Activated CD4-positive, alpha-beta T cell treated with anti-CD3 and anti-CD28 coated beads for 36 hours (primary cell): ENCODE results near the gene FGF11. TPM values are rescaled to one million over a fixed set of nuclear protein-coding genes. Genes with fewer than 3 reads are reported as not detected.

ENCODE experiments used
- ATAC-seq: fragments of 200-7000 bp; cut with Tn5 transposase; one replicate; pipeline ENCODE4 v1.10.0; 2021; ENCODE audit warnings: mild to moderate bottlenecking, moderate library complexity
- CTCF ChIA-PET: fragments of 350-600 bp; sonication (Branson Sonifier 250); formaldehyde crosslinking; loops from one replicate; lab custom pipeline; 2021; ENCODE audit warnings: antibody characterized with exemption; lab: Charles Lee
- POLR2A ChIA-PET: fragments of 350-600 bp; sonication (Branson Sonifier 250); formaldehyde crosslinking; loops from one replicate; lab custom pipeline; 2021; ENCODE audit warnings: antibody characterized with exemption, inconsistent platforms; lab: Charles Lee
- DNase-seq: peaks from one replicate; pipeline ENCODE4 v3.0.0-alpha.2; 2020
- H3K27ac Mint-ChIP-seq: one replicate; pipeline ENCODE4 v1.8.0; 2021; ENCODE audit warnings: mixed read lengths
- H3K27me3 Mint-ChIP-seq: one replicate; pipeline ENCODE4 v1.8.0; 2021; ENCODE audit warnings: mixed read lengths
- H3K36me3 Mint-ChIP-seq: one replicate; pipeline ENCODE4 v1.8.0; 2021; ENCODE audit warnings: low read depth, mixed read lengths
- H3K4me1 Mint-ChIP-seq: one replicate; pipeline ENCODE4 v1.8.0; 2021; ENCODE audit warnings: mixed read lengths
- H3K4me3 Mint-ChIP-seq: one replicate; pipeline ENCODE4 v1.8.0; 2021; ENCODE audit warnings: mild to moderate bottlenecking, moderate library complexity, mixed read lengths
- H3K9me3 Mint-ChIP-seq: one replicate; pipeline ENCODE4 v1.8.0; 2021; ENCODE audit warnings: low read depth, mixed read lengths
- intact Hi-C, 2 experiments: fragments of 100-400 bp; cut with DNase I in 1 of 2; cut with micrococcal nuclease in 1 of 2; formaldehyde crosslinking; loops; one replicate each; pipeline versions ENCODE4 v1.14.2 to v1.15.1; 2022 to 2024; cut with DNase I, micrococcal nuclease
- total RNA-seq, 2 experiments: library from RNA; stranded (reverse); gene quantifications; one replicate each; pipeline ENCODE4 v1.2.3, GENCODE V29; 2021

FGF11 gene
- total RNA-seq, 2 experiments from 2014 or later, result 6.9 to 10.6 TPM

DNA sequence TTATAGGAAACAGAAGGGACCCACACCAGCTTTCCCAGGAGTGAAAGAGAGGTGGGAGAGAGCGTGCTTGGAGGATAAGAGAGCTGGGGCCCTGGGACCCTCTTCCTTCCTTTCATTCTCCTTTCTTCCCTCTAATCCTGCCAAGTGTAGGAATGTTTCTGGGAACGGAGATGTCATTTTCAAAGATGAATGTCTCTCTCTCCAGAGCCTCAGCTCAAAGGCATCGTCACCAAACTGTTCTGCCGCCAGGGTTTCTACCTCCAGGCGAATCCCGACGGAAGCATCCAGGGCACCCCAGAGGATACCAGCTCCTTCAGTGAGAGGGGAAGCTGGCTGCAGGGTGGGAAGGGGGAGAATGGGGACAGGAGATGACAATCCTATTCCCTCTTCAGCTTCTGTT, 2.0 kb downstream of the FGF11 start:
- CTCF ChIA-PET, result interaction anchor here (0.6 to 2.8 kb wide), 8 partner anchors 12 to 120 kb away, joined by 3 to 10 read pairs (median 4); partner anchors contain the start of genes NEURL4, SENP3 and SLC35G6
- intact Hi-C loops, result loop anchor here in 1 of 2 experiments (2.0 kb wide), 1 partner anchor 36 kb away; no protein-coding TSS in a partner anchor
- DNase-seq, result no peak
- H3K4me3 Mint-ChIP-seq, result no peak overlapping the region
- H3K36me3 Mint-ChIP-seq, result peaks cover 13% of the 10 kb centered on the region
- H3K4me1 Mint-ChIP-seq, result peaks cover 44% of the 10 kb centered on the region
- POLR2A ChIA-PET, result interaction anchor here (0.7 to 1.0 kb wide), 4 partner anchors 37 to 401 kb away, joined by 3 read pairs; partner anchors contain the start of gene POLR2A
- H3K27ac Mint-ChIP-seq, result no peak overlapping the region
- H3K9me3 Mint-ChIP-seq, result no peaks in the 10 kb centered on the region
- no peak for ATAC-seq
- peaks cover 44% of the 10 kb centered on the region for H3K27me3 Mint-ChIP-seq

DNA sequence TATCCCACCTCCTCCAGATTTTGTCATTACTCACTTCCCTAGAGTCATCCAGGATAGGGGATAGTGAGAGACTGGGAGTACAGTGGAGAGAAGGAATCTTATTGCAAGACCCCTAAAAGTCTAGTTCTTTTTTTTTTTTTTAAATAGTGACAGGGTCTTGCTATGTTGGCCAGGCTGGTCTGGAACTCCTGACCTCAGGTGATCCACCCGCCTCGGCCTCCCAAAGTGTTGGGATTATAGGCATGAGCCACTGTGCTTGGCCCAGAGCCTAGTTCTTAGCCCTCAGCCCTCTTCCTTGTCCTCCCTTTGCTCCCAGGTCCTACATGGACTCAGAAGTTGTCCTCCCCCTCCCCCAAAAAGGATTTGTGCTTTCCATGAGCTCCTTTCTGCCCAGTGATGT, 2.8 kb downstream of the FGF11 start:
- Mint-ChIP-seq H3K36me3 (peaks cover 12% of the 10 kb centered on the region), H3K4me1 (peaks cover 41% of the 10 kb centered on the region), H3K4me3 (no peak overlapping the region), H3K27me3 (peaks cover 49% of the 10 kb centered on the region), H3K27ac (no peak overlapping the region), H3K9me3 (no peaks in the 10 kb centered on the region)
- ChIA-PET POLR2A (interaction anchor here (0.6 to 0.7 kb wide), 3 partner anchors 42 to 70 kb away, joined by 3 to 7 read pairs (median 6); partner anchors contain the start of gene POLR2A), CTCF (interaction anchor here (1.3 to 2.8 kb wide), 3 partner anchors 87 to 119 kb away, joined by 3 to 10 read pairs (median 4); partner anchors contain the start of genes NEURL4 and SENP3)
- ATAC-seq (no peak), DNase-seq (no peak)
- intact Hi-C loops, result no loop called here

DNA sequence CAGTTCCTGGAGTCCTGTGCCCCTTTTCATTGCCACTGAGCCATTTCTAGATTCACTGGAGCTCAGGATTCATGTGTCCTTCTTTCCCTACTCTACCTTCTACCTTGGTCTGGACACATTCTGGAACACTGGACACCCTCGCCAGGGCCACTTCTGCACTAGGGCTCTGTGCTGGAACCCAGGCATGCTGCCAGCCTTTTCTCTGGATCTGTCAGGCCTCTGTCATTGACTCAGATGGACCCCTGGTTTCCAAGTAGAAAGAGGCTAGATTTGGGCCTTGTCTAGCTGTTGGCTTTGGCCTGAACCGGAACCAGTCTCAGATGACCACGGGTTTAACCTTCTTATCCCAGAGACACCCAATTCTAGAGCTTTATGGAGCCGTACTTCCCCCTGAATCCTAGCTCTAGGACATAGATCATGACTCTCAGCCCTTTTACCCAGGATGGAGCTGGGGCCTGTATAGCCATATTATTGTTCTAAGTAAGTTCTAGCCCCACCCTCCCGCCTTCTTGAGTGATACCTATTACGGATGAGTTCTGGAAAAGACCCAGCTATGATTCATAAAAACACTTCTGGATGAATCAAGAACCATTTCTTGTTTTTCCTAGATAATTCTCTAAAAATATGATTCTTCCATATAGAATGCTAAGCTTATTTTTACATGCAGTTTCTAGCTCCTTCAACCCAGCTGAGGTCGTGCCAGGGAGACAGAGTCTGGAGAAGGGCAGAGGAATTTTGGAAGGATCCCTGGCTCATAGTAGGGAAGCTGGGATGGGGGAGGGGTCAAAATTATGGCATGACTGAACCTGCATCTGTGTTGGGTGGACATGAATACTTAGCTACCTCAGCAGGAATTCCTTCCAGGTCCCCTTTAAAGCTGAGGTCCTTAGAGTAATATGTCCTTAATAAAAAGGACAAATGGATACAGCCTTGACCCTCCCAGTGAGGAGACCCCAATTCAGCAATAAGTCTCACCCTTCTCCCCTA, 4.5 kb downstream of the FGF11 start:
- DNase-seq (no peak), ATAC-seq (no peak)
- POLR2A ChIA-PET, result interaction anchor here (0.7 to 1.1 kb wide), 2 partner anchors 49 to 131 kb away, joined by 3 read pairs; partner anchors contain the start of gene PLSCR3
- intact Hi-C loops, result no loop called here
- Mint-ChIP-seq H3K27me3 (peaks cover 48% of the 10 kb centered on the region), H3K9me3 (no peaks in the 10 kb centered on the region), H3K27ac (no peak overlapping the region), H3K36me3 (peaks cover 6% of the 10 kb centered on the region), H3K4me3 (no peak overlapping the region), H3K4me1 (peaks cover 32% of the 10 kb centered on the region)
- CTCF ChIA-PET, result interaction anchor here (0.7 to 1.7 kb wide), 16 partner anchors 10 to 398 kb away, joined by 3 to 16 read pairs (median 4); partner anchors contain the start of genes PLSCR3, SOX15, TMEM256 and TNFSF13

DNA sequence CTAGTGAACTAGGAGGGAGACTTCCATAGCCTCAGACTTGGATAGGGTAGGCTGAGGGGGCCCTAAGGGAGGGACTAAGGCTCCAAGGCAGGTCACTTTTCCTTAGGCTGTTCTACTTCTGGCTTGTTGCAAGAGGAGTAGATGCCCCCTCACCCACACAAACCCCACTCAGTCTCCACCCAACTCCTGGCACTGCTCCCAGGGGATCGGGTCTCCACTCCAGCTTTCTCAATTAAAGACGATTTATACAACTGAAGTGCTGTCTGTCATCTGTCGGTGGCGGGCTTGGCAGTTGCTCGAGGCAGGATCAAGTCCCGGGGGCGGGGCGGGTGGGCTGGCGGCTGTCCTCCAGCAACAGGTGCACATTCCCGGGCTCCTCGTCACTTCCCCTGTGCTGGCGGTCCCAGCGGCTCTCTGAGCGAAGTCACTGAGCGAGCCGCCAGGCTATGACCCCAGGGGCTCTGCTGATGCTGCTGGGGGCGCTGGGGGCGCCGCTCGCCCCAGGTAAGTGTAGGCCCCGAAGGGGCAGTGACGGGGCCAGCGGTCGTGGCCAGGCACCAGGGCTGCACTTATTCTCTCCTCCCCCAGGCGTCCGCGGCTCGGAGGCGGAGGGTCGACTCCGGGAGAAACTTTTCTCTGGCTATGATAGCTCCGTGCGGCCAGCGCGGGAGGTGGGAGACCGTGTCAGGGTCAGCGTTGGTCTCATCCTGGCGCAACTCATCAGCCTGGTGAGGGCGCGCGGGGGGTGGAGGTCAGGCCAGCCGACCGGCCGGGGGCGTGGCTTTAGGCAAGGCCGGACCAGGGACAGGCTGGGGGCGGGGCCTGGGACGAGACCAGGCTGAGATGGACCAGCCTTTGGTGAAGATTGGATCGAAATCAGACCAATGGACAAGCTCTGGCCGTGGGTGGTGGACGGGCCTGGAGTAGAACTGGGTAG, 5.6 kb downstream of the FGF11 start, which contains the start of gene CHRNB1:
CHRNB1 (plus strand) TSS at position 380 of the 937 bp plus-strand sequence; CDS start at position 447, 67 bp downstream.
- intact Hi-C loops, result no loop called here
- peaks cover 26% of the 10 kb centered on the region for H3K4me1 Mint-ChIP-seq
- peaks cover 43% of the 10 kb centered on the region for H3K27me3 Mint-ChIP-seq

DNA sequence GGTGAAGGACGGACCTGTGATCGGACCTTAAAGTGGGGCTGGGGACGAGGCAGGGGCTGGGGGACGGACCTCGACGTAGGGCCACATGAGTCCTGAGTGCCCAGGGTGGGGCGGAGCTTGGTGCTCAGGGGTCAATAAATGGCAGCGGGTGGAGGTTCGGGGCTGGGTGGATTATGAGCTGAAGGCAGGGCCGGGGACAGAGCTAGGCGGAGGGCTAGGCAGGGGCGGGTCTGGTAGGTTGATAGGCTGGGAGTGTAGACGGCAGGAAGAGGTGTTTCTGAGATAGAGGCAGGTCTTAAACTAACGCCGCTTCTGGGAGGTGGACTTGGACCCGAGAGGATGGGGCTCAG, 6.3 kb downstream of the FGF11 start:
- DNase-seq (peak; percentile 51), ATAC-seq (peak; percentile 73)
- Mint-ChIP-seq H3K9me3 (no peaks in the 10 kb centered on the region), H3K27me3 (peaks cover 38% of the 10 kb centered on the region), H3K27ac (no peak overlapping the region), H3K4me1 (peaks cover 20% of the 10 kb centered on the region), H3K36me3 (peaks cover 6% of the 10 kb centered on the region), H3K4me3 (peak overlapping the region; percentile 47)
- intact Hi-C loops, result no loop called here
- ChIA-PET POLR2A (interaction anchor here (0.9 kb wide), 1 partner anchor 47 kb away, joined by 3 read pairs; no protein-coding TSS in a partner anchor), CTCF (interaction anchor here (0.6 to 2.4 kb wide), 7 partner anchors 9 to 400 kb away, joined by 3 to 16 read pairs (median 5); partner anchors contain the start of genes CD68, SOX15 and TP53)

More for the DNA sequence above, 5.6 kb downstream of the FGF11 start, which contains the start of gene CHRNB1:
- peaks cover 6% of the 10 kb centered on the region for H3K36me3 Mint-ChIP-seq
- ATAC-seq, result peak; percentile 6
- H3K9me3 Mint-ChIP-seq, result no peaks in the 10 kb centered on the region
- H3K4me3 Mint-ChIP-seq, result peak within 1 kb of the TSS; percentile 47
- ChIA-PET POLR2A (interaction anchor here (0.6 to 0.9 kb wide), 3 partner anchors 47 to 132 kb away, joined by 3 read pairs; no protein-coding TSS in a partner anchor), CTCF (interaction anchor here (0.6 to 2.4 kb wide), 16 partner anchors 8 to 399 kb away, joined by 3 to 16 read pairs (median 4); partner anchors contain the start of genes CD68, PLSCR3, SOX15 and TMEM256)
- DNase-seq, result peak; percentile 31
- H3K27ac Mint-ChIP-seq, result no peak within 1 kb of the TSS

DNA sequence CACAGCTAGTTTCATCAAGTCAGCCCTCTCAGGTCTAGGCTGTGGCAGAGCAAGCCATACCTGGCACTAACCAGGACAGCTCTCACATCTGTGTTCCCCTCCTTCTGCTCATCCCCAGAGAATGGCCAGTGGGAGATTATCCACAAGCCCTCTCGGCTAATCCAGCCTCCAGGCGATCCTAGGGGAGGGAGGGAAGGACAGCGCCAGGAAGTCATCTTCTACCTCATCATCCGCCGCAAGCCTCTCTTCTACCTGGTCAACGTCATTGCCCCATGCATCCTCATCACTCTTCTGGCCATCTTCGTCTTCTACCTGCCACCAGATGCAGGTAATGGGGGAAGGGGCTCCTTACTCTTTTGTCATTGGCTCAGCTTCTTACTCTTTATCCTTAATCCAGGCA, 9.1 kb downstream of the FGF11 start:
- ChIA-PET POLR2A (no interaction called here), CTCF (interaction anchor here (1.2 kb wide), 1 partner anchor 10 kb away, joined by 3 read pairs; no protein-coding TSS in a partner anchor)
- intact Hi-C loops, result no loop called here
- H3K27ac Mint-ChIP-seq, result no peak overlapping the region
- H3K9me3 Mint-ChIP-seq, result no peaks in the 10 kb centered on the region
- H3K4me1 Mint-ChIP-seq, result peaks cover 19% of the 10 kb centered on the region
- no peak overlapping the region for H3K4me3 Mint-ChIP-seq
- ATAC-seq, result no peak
- no peak for DNase-seq
- peaks cover 24% of the 10 kb centered on the region for H3K27me3 Mint-ChIP-seq
- H3K36me3 Mint-ChIP-seq, result peaks cover 6% of the 10 kb centered on the region

DNA sequence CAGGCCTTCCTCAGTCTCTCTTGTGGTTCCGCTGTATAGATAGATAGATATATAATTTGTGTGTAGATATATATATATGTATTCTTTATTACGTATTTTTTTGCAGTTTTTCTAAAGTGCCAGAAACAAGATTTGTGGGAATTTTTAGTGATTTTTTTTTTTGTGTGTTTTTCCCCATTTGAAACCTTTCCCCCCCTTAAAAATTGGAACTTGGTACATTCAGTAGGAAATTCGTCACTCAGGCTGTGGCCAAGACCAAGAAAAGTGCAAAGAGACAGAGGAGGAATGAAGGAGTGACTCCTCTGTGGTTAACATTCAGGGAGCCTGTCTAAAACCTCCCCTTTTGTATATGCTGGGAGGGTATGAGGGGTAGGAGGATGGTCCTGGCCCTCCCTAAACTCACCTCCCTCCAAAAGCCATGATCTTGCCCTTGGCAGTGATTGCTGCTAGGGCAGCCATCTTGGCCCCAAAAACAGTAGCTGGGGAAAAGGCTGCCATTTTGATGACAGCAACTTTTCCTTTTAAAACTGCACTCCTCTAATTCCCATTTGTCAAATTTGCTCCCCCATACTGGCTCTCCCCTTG, 20.7 kb downstream of the FGF11 start:
- CTCF ChIA-PET, result interaction anchor here (0.6 to 1.1 kb wide), 3 partner anchors 13 to 33 kb away, joined by 3 to 4 read pairs (median 3); no protein-coding TSS in a partner anchor
- Mint-ChIP-seq H3K27me3 (no peaks in the 10 kb centered on the region), H3K36me3 (peaks cover 8% of the 10 kb centered on the region), H3K27ac (no peak overlapping the region), H3K4me1 (peaks cover 11% of the 10 kb centered on the region), H3K4me3 (no peak overlapping the region), H3K9me3 (no peaks in the 10 kb centered on the region)
- intact Hi-C loops, result no loop called here
- POLR2A ChIA-PET, result interaction anchor here (0.6 kb wide), 1 partner anchor 24 kb away, joined by 3 read pairs; no protein-coding TSS in a partner anchor
- ATAC-seq, result no peak
- DNase-seq, result no peak

DNA sequence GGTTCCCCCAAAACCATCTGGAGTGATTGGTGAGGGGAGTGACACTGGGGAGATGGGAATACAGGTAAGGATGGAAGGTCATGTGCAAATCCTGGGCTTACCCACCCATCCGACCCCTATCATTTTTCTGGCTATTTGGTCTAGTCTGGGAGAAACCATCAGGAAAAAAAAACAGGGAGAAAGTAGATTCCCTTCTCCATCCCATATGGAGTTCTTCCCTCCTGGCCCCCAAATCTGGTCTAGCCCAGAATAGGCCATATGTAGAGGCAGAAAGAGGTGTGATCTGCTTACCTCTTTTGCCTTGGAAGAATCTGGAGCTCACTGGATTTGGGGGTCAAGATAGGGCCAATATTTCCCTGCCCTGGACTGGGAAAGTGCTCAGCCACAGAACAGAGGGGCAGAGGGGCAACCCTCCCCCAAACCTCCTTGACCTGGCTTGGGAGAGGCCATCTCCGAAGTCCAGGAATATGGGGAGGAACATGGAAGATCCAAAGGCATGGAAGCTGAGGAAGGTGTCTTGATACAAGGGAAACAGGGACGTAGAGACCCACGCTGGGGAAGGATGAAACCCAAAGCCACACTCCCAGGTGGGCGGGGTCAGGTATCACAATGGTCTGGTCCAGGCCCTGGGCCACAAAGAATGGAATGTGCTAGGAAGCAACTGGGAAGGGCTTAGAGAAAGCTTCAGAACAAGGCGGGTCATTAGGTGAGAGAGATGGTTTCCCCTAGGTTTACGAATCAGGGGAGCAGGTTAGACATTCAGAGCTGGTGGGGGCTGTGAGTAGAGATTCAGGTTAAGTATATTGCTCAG, 21.7 kb downstream of the FGF11 start:
- ATAC-seq, result no peak
- DNase-seq, result no peak
- Mint-ChIP-seq H3K36me3 (peaks cover 10% of the 10 kb centered on the region), H3K9me3 (no peaks in the 10 kb centered on the region), H3K4me1 (peaks cover 9% of the 10 kb centered on the region), H3K27me3 (no peaks in the 10 kb centered on the region), H3K27ac (no peak overlapping the region), H3K4me3 (no peak overlapping the region)
- ChIA-PET POLR2A (interaction anchor here (1.3 kb wide), 1 partner anchor 18 kb away, joined by 3 read pairs; the partner anchor contains the start of gene ZBTB4), CTCF (interaction anchor here (1.0 kb wide), 1 partner anchor 15 kb away, joined by 3 read pairs; no protein-coding TSS in a partner anchor)
- intact Hi-C loops, result no loop called here
